Activated CD4-positive, alpha-beta T cell treated with anti-CD3 and anti-CD28 coated beads for 24 hours (primary cell): Measurements from ENCODE around the gene MAPT.
"Not testable (repeated sequence)": the region's sequence is repeated elsewhere in the genome, so short reads cannot be mapped to it uniquely, and the experiment has no call there.

Experiments
- DNase-seq, 2 donors: peaks; one replicate each; pipeline ENCODE4 v3.0.0-alpha.2; 2020; ENCODE audit warnings: low read depth in 2 of 2

The MAPT gene

GRCh38 chr17:46009681-46010596, 115.6 kb downstream of the MAPT start:
- DNase-seq, result no peak

DNA sequence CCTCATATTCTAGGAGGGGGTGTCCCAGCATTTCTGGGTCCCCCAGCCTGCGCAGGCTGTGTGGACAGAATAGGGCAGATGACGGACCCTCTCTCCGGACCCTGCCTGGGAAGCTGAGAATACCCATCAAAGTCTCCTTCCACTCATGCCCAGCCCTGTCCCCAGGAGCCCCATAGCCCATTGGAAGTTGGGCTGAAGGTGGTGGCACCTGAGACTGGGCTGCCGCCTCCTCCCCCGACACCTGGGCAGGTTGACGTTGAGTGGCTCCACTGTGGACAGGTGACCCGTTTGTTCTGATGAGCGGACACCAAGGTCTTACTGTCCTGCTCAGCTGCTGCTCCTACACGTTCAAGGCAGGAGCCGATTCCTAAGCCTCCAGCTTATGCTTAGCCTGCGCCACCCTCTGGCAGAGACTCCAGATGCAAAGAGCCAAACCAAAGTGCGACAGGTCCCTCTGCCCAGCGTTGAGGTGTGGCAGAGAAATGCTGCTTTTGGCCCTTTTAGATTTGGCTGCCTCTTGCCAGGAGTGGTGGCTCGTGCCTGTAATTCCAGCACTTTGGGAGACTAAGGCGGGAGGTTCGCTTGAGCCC, 116.3 kb downstream of the MAPT start:
- DNase-seq, result no peak

GRCh38 chr17:46011711-46012505, 117.6 kb downstream of the MAPT start:
- DNase-seq, result no peak

DNA sequence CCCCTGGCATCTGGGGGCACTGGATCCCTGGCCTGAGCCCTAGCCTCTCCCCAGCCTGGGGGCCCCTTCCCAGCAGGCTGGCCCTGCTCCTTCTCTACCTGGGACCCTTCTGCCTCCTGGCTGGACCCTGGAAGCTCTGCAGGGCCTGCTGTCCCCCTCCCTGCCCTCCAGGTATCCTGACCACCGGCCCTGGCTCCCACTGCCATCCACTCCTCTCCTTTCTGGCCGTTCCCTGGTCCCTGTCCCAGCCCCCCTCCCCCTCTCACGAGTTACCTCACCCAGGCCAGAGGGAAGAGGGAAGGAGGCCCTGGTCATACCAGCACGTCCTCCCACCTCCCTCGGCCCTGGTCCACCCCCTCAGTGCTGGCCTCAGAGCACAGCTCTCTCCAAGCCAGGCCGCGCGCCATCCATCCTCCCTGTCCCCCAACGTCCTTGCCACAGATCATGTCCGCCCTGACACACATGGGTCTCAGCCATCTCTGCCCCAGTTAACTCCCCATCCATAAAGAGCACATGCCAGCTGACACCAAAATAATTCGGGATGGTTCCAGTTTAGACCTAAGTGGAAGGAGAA, 118.2 kb downstream of the MAPT start:
- DNase-seq, result no peak

DNA sequence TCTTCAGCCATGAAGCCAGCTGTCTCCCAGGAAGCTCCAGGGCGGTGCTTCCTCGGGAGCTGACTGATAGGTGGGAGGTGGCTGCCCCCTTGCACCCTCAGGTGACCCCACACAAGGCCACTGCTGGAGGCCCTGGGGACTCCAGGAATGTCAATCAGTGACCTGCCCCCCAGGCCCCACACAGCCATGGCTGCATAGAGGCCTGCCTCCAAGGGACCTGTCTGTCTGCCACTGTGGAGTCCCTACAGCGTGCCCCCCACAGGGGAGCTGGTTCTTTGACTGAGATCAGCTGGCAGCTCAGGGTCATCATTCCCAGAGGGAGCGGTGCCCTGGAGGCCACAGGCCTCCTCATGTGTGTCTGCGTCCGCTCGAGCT, 118.8 kb downstream of the MAPT start:
- DNase-seq, result no peak

- no peak for DNase-seq
These were observed 119.3 kb downstream of the MAPT start for GRCh38 chr17:46013502-46014165.

DNA sequence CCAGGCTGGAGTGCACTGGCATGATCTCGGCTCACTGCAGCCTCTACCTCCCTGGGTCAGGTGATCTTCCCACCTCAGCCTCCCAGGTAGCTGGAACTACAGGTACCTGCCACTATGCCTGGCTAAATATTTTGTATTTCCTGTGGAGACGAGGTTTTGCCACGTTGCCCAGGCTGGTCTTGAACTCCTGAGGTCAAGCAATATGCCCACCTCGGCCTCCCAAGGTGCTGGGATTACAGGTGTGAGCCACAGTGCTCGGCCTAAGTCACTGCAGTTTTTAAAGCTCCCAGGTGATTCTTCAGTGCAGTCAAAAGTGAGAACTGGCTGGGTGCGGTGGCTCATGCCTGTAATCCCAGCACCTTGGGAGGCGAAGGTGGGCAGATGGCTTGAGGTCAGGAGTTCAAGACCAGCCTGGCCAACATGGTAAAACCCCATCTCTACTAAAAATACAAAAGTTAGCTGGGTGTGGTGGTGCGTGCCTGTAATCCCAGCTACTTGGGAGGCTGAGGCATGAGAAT, 125.1 kb downstream of the MAPT start:
- DNase-seq, result not testable (repeated sequence)

DNA sequence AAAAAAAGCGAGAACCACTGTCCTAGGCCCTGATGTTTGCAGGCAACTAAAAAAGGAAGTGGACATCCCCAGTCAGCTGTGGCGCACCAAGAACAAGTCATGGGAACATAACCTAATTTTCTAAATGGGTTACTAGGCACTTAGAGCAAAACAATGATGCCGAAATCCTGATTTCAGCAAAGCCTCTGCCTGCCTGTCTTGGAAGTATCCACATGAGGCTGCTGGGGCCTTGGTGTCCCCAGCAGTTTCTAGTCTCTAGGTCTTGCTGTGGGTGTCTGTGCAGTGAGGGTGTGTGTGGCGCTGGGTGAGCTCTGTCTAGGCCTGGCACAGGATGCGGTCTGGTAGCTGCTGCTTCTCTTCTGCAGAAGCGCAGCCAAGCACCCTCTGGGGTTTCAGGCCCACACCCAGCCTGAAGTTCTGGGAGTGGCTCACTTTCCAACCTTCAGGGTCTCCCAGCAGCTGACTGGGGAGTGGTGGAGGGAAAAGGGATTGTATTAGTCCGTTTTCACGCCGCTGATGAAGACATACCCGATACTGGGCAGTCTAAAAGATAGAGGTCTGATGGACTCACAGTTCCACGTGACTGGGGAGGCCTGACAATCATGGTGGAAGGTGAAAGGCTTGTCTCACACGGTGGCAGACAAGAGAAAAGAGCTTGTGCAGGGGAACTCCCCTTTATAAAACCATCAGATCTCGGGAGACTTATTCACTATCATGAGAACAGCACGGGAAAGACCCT, 125.8 kb downstream of the MAPT start:
- DNase-seq, result peak in 1 of 2 donors; percentile 12

- DNase-seq, result no peak
These were observed 126.6 kb downstream of the MAPT start for GRCh38 chr17:46020998-46021397.

- DNase-seq, result not testable (repeated sequence)
These were observed 129.0 kb downstream of the MAPT start for GRCh38 chr17:46023366-46023765.

GRCh38 chr17:46023783-46024388, 129.5 kb downstream of the MAPT start:
- DNase-seq, result no peak

DNA sequence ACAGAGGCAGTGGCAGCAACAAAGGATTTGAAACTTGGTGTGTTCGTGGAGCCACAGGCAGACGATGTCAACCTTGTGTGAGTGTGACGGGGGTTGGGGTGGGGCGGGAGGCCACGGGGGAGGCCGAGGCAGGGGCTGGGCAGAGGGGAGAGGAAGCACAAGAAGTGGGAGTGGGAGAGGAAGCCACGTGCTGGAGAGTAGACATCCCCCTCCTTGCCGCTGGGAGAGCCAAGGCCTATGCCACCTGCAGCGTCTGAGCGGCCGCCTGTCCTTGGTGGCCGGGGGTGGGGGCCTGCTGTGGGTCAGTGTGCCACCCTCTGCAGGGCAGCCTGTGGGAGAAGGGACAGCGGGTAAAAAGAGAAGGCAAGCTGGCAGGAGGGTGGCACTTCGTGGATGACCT, 130.2 kb downstream of the MAPT start:
- no peak for DNase-seq

- DNase-seq, result no peak
These were observed 130.7 kb downstream of the MAPT start for GRCh38 chr17:46025060-46025459.

DNA sequence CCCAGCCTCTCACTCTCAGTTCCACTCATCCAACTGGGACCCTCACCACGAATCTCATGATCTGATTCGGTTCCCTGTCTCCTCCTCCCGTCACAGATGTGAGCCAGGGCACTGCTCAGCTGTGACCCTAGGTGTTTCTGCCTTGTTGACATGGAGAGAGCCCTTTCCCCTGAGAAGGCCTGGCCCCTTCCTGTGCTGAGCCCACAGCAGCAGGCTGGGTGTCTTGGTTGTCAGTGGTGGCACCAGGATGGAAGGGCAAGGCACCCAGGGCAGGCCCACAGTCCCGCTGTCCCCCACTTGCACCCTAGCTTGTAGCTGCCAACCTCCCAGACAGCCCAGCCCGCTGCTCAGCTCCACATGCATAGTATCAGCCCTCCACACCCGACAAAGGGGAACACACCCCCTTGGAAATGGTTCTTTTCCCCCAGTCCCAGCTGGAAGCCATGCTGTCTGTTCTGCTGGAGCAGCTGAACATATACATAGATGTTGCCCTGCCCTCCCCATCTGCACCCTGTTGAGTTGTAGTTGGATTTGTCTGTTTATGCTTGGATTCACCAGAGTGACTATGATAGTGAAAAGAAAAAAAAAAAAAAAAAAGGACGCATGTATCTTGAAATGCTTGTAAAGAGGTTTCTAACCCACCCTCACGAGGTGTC, 131.3 kb downstream of the MAPT start:
- no peak for DNase-seq

DNA sequence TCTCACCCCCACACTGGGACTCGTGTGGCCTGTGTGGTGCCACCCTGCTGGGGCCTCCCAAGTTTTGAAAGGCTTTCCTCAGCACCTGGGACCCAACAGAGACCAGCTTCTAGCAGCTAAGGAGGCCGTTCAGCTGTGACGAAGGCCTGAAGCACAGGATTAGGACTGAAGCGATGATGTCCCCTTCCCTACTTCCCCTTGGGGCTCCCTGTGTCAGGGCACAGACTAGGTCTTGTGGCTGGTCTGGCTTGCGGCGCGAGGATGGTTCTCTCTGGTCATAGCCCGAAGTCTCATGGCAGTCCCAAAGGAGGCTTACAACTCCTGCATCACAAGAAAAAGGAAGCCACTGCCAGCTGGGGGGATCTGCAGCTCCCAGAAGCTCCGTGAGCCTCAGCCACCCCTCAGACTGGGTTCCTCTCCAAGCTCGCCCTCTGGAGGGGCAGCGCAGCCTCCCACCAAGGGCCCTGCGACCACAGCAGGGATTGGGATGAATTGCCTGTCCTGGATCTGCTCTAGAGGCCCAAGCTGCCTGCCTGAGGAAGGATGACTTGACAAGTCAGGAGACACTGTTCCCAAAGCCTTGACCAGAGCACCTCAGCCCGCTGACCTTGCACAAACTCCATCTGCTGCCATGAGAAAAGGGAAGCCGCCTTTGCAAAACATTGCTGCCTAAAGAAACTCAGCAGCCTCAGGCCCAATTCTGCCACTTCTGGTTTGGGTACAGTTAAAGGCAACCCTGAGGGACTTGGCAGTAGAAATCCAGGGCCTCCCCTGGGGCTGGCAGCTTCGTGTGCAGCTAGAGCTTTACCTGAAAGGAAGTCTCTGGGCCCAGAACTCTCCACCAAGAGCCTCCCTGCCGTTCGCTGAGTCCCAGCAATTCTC, 132.1 kb downstream of the MAPT start:
- no peak for DNase-seq

DNA sequence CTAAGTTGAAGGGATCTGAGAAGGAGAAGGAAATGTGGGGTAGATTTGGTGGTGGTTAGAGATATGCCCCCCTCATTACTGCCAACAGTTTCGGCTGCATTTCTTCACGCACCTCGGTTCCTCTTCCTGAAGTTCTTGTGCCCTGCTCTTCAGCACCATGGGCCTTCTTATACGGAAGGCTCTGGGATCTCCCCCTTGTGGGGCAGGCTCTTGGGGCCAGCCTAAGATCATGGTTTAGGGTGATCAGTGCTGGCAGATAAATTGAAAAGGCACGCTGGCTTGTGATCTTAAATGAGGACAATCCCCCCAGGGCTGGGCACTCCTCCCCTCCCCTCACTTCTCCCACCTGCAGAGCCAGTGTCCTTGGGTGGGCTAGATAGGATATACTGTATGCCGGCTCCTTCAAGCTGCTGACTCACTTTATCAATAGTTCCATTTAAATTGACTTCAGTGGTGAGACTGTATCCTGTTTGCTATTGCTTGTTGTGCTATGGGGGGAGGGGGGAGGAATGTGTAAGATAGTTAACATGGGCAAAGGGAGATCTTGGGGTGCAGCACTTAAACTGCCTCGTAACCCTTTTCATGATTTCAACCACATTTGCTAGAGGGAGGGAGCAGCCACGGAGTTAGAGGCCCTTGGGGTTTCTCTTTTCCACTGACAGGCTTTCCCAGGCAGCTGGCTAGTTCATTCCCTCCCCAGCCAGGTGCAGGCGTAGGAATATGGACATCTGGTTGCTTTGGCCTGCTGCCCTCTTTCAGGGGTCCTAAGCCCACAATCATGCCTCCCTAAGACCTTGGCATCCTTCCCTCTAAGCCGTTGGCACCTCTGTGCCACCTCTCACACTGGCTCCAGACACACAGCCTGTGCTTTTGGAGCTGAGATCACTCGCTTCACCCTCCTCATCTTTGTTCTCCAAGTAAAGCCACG, 133.0 kb downstream of the MAPT start:
- DNase-seq, result no peak

- DNase-seq, result no peak
These were observed 133.6 kb downstream of the MAPT start for GRCh38 chr17:46027976-46028325.

DNA sequence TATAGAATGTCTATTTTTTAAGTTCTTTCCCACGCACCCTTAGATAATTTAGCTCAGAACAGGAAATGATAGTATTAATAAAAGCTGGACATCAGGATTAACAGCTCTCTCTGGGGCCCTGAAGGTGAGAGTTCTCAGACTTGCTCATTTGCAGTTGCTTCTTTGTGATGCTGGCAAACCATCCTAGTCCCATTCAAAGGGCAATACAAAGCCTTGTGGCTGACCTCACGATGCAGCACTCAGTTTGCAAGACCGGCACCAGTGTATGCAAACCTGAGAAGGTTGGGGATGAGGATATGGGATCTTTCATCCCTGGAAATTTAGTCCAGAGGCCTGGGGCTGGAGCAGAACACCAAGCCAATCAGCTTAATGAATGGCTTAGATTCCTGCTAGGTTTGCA, 134.0 kb downstream of the MAPT start:
- no peak for DNase-seq
